HG03280 (cell line): ENCODE measurements around the gene ZNF169.
"Not testable (repeated sequence)": the region's sequence is repeated elsewhere in the genome, so short reads cannot be mapped to it uniquely, and the experiment has no call there.

Experiments used
- ATAC-seq: cut with Tn5 transposase; IDR thresholded peaks from one replicate; pipeline ENCODE4 v1.9.1; 2021; ENCODE audit warnings: mild to moderate bottlenecking, moderate library complexity; ENCODE audit not compliant: unreplicated experiment

ZNF169 gene

GRCh38 chr9:94259077-94259862 is at the start of gene ZNF169:
Gene ZNF169, plus strand, starts transcription at chr9:94259298. Its CDS starts 19,515 bp downstream, at chr9:94278813.
- ATAC-seq = peak; percentile 100

GRCh38 chr9:94210616-94211603 is 48.2 kb upstream of the ZNF169 start:
- no peak for ATAC-seq

- no peak for ATAC-seq
Observed at GRCh38 chr9:94212091-94212490, 47.0 kb upstream of the ZNF169 start.

GRCh38 chr9:94212531-94212930 is 46.6 kb upstream of the ZNF169 start:
- no peak for ATAC-seq

GRCh38 chr9:94213511-94214124 is 45.5 kb upstream of the ZNF169 start:
- ATAC-seq = peak; percentile 84

GRCh38 chr9:94222870-94223269 is 36.2 kb upstream of the ZNF169 start:
- no peak for ATAC-seq

- ATAC-seq = not testable (repeated sequence)
Observed at GRCh38 chr9:94225413-94225812, 33.7 kb upstream of the ZNF169 start.

GRCh38 chr9:94228616-94229015 is 30.5 kb upstream of the ZNF169 start:
- no peak for ATAC-seq

GRCh38 chr9:94232428-94232827 is 26.7 kb upstream of the ZNF169 start:
- ATAC-seq = no peak

- ATAC-seq = not testable (repeated sequence)
Observed at GRCh38 chr9:94241098-94241497, 18.0 kb upstream of the ZNF169 start.

- ATAC-seq = no peak
Observed at GRCh38 chr9:94245651-94246050, 13.4 kb upstream of the ZNF169 start.

- ATAC-seq = no peak
Observed at GRCh38 chr9:94250456-94250855, 8.6 kb upstream of the ZNF169 start.

GRCh38 chr9:94256007-94256406 is 3.1 kb upstream of the ZNF169 start:
- ATAC-seq = no peak

- not testable (repeated sequence) for ATAC-seq
Observed at GRCh38 chr9:94265626-94266402, 6.7 kb downstream of the ZNF169 start.

GRCh38 chr9:94269264-94269663 is 10.2 kb downstream of the ZNF169 start:
- no peak for ATAC-seq

- no peak for ATAC-seq
Observed at GRCh38 chr9:94270009-94270408, 10.9 kb downstream of the ZNF169 start.

GRCh38 chr9:94277029-94277428 is 17.9 kb downstream of the ZNF169 start:
- ATAC-seq = not testable (repeated sequence)

GRCh38 chr9:94277885-94278536 is 18.9 kb downstream of the ZNF169 start:
- ATAC-seq = no peak

GRCh38 chr9:94280409-94280989 is 21.4 kb downstream of the ZNF169 start:
- no peak for ATAC-seq

GRCh38 chr9:94281101-94281500 is 22.0 kb downstream of the ZNF169 start:
- ATAC-seq = no peak
